HG02678 (cell line): ENCODE results near the gene ZNF506.
A peak's percentile ranks its signal among the peaks of the same experiment; 100 is the strongest.
"Not testable (repeated sequence)": the region's sequence is repeated elsewhere in the genome, so short reads cannot be mapped to it uniquely, and the experiment has no call there.

Experiments
- ATAC-seq: cut with Tn5 transposase; IDR thresholded peaks from one replicate; pipeline ENCODE4 v1.9.1; 2021; ENCODE audit warnings: mild to moderate bottlenecking, moderate library complexity; ENCODE audit not compliant: unreplicated experiment

ZNF506 gene

GRCh38 chr19:19821366-19821951 is at the start of gene ZNF506:
Gene ZNF506, minus strand, starts transcription at chr19:19821750. Its CDS starts 147 bp downstream, at chr19:19821603.
- peak; percentile 86 for ATAC-seq

- not testable (repeated sequence) for ATAC-seq
Measured at GRCh38 chr19:19870086-19870485, 48.5 kb upstream of the ZNF506 start.

- no peak for ATAC-seq
Measured at GRCh38 chr19:19866611-19867248, 45.2 kb upstream of the ZNF506 start.

- ATAC-seq = peak; percentile 96
Measured at GRCh38 chr19:19865750-19866610, 44.4 kb upstream of the ZNF506 start, which contains the start of gene ZNF253. Gene ZNF253, plus strand, starts transcription at chr19:19865882. Its CDS starts 115 bp downstream, at chr19:19865997.

GRCh38 chr19:19860756-19861390 is 39.3 kb upstream of the ZNF506 start:
- no peak for ATAC-seq

GRCh38 chr19:19858751-19859150 is 37.2 kb upstream of the ZNF506 start:
- ATAC-seq = no peak

GRCh38 chr19:19851740-19852139 is 30.2 kb upstream of the ZNF506 start:
- ATAC-seq = not testable (repeated sequence)

GRCh38 chr19:19849056-19849455 is 27.5 kb upstream of the ZNF506 start:
- no peak for ATAC-seq

GRCh38 chr19:19847781-19848180 is 26.2 kb upstream of the ZNF506 start:
- no peak for ATAC-seq

GRCh38 chr19:19835560-19836038 is 14.0 kb upstream of the ZNF506 start:
- ATAC-seq = no peak

GRCh38 chr19:19826875-19827274 is 5.3 kb upstream of the ZNF506 start:
- no peak for ATAC-seq

GRCh38 chr19:19823916-19824315 is 2.4 kb upstream of the ZNF506 start:
- no peak for ATAC-seq

- not testable (repeated sequence) for ATAC-seq
Measured at GRCh38 chr19:19821976-19822375, 426 bp upstream of the ZNF506 start.

- ATAC-seq = no peak
Measured at GRCh38 chr19:19820774-19821320, 703 bp downstream of the ZNF506 start.

GRCh38 chr19:19817357-19817756 is 4.2 kb downstream of the ZNF506 start:
- no peak for ATAC-seq

GRCh38 chr19:19816679-19817078 is 4.9 kb downstream of the ZNF506 start:
- no peak for ATAC-seq

GRCh38 chr19:19811999-19812398 is 9.6 kb downstream of the ZNF506 start:
- ATAC-seq = not testable (repeated sequence)

- ATAC-seq = no peak
Measured at GRCh38 chr19:19805480-19805879, 16.1 kb downstream of the ZNF506 start.

GRCh38 chr19:19788015-19788414 is 33.5 kb downstream of the ZNF506 start:
- no peak for ATAC-seq

GRCh38 chr19:19785476-19785875 is 36.1 kb downstream of the ZNF506 start:
- ATAC-seq = not testable (repeated sequence)

- ATAC-seq = no peak
Measured at GRCh38 chr19:19782783-19783182, 38.8 kb downstream of the ZNF506 start.
